NB4 (cell line): Measurements from ENCODE around the gene CREB5.

ENCODE experiments used
- DNase-seq: peaks from one replicate; pipeline ENCODE4 v3.0.0; 2010; ENCODE audit warnings: low read depth
- H3K4me3 ChIP-seq: one replicate; pipeline ENCODE4 v1.5.1; 2011; ENCODE audit warnings: mild to moderate bottlenecking, low read depth, low read length, moderate library complexity
- MYC ChIP-seq: IDR thresholded peaks from 2 replicates; pipeline ENCODE4 v1.6.1; 2011; ENCODE audit warnings: low read depth, low read length
- POLR2A ChIP-seq: IDR thresholded peaks from 2 replicates; pipeline ENCODE4 v1.6.1; 2011; ENCODE audit warnings: mild to moderate bottlenecking; ENCODE audit not compliant: insufficient read length; ENCODE audit errors: extremely low read depth
- TF ChIP-seq, protein P1 (sequence below): IDR thresholded peaks from 2 replicates; pipeline ENCODE4 v1.6.1; 2011; ENCODE audit warnings: low read depth, low read length
- TF ChIP-seq, protein P2 (sequence below): IDR thresholded peaks from one replicate; pipeline ENCODE4 v1.5.1; 2012; ENCODE audit warnings: low read depth, low read length

CREB5 gene

DNA sequence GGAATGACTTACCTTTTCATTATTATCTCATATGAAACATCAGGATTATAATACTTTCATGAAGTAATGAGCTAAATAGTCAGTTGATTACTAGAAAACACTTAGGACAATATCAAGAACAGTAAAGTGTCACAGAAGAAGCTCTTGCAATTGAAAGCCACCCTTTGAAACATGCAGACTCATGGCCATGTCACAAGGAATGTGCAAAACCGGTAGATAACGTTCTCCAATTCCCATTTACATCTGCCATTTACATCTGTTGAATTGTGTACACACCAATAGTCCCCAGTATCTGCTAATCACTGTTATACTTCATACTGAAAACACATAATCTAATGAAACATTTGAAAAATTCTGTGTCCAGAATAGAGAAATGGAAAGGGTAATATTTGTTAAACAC is 237.5 kb downstream of the CREB5 start:
- TF ChIP-seq POLR2A = no peak
- TF ChIP-seq, protein P1, sequence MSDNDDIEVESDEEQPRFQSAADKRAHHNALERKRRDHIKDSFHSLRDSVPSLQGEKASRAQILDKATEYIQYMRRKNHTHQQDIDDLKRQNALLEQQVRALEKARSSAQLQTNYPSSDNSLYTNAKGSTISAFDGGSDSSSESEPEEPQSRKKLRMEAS = no peak
- TF ChIP-seq, protein P2, sequence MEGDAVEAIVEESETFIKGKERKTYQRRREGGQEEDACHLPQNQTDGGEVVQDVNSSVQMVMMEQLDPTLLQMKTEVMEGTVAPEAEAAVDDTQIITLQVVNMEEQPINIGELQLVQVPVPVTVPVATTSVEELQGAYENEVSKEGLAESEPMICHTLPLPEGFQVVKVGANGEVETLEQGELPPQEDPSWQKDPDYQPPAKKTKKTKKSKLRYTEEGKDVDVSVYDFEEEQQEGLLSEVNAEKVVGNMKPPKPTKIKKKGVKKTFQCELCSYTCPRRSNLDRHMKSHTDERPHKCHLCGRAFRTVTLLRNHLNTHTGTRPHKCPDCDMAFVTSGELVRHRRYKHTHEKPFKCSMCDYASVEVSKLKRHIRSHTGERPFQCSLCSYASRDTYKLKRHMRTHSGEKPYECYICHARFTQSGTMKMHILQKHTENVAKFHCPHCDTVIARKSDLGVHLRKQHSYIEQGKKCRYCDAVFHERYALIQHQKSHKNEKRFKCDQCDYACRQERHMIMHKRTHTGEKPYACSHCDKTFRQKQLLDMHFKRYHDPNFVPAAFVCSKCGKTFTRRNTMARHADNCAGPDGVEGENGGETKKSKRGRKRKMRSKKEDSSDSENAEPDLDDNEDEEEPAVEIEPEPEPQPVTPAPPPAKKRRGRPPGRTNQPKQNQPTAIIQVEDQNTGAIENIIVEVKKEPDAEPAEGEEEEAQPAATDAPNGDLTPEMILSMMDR = no peak
- no peak for TF ChIP-seq MYC
- no peak for DNase-seq

DNA sequence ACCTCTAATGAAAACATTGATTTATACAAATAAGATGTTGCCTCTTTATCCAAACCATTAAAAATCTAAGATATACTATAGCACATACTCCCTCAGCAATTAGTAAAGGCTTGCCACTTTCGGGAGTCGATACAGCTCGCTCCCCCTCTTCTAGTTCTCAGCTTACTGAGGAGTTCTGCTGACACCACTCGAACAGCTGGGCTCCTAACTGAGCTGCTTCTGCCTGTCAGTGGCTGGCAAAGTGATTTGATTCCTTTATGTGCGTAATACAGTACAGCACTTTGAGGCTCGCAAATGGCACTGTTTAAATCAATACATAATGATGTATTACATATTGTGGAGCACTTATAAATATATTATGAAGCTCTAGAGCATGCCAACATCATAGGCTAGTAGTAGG is 241.8 kb downstream of the CREB5 start:
- H3K4me3 ChIP-seq = no peak overlapping the region
- no peak for TF ChIP-seq POLR2A
- no peak for TF ChIP-seq MYC
- TF ChIP-seq, protein P2 = no peak
- TF ChIP-seq, protein P1 = no peak
- DNase-seq = no peak

More for the DNA sequence above, 237.5 kb downstream of the CREB5 start:
- H3K4me3 ChIP-seq = no peak overlapping the region

DNA sequence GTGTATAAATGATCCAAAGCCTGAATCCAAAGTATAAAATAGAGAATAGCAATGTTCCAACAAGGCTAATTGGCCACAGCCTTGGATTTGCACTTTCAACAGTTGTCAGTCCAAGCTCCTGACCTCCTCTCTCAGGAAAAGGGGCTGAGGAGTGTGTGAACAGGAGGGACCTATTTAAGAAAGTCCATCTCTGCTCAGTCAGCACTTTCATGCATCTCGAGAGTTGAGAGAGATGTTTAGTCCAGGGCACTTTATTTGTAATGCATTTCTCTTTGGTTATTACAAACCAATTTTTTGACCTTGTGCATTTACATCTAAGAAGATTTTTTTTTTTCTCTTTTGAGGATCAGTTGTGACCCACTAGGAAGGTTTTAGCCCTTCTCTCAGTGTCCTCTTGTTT is 244.2 kb downstream of the CREB5 start:
- no peak overlapping the region for H3K4me3 ChIP-seq
- no peak for DNase-seq
- TF ChIP-seq, protein P2 = no peak
- TF ChIP-seq, protein P1 = no peak
- TF ChIP-seq POLR2A (no peak), MYC (no peak)

DNA sequence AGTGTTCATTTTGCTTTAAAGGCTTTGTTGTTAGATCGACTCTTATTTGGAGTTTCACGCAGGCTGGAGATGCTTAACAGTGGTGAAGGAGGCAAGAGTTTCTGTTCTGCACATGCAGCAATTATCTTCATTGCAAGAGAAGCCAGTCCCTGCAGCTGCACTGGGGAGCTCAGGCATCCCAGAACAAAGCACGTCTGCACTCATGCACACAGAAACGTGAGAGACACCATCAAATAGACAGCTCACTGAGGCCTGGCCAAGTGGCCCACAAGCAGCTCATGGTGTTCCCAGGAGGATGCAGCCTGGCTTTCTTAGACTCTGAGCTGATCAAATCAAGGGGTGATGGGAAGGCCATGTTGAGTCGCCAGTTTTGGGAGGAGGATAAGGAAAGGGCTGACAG is 246.1 kb downstream of the CREB5 start:
- no peak for DNase-seq
- TF ChIP-seq MYC (no peak), POLR2A (no peak)
- TF ChIP-seq, protein P2 = no peak
- TF ChIP-seq, protein P1 = no peak
- no peak overlapping the region for H3K4me3 ChIP-seq

DNA sequence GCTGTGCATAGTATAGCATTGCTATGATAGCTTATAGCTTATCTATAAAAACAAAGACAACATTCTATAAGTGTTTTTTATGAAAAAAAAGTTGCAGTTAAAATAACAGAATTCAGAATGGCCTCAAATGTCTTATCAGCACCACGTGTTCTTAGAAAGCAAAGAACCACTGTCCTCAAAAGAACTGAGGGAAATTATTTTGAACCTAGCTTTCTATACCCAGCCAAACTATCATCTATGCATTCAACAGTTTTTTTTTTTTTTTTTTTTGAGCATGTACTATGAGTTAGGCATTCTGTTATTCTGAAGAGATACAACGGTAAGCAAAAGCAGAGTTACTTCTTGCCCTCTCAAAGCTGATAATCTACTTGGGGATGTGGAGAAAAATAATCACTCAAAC is 247.8 kb downstream of the CREB5 start:
- TF ChIP-seq, protein P2 = no peak
- no peak for TF ChIP-seq MYC
- TF ChIP-seq, protein P1 = no peak
- no peak for TF ChIP-seq POLR2A
- no peak overlapping the region for H3K4me3 ChIP-seq
- no peak for DNase-seq

DNA sequence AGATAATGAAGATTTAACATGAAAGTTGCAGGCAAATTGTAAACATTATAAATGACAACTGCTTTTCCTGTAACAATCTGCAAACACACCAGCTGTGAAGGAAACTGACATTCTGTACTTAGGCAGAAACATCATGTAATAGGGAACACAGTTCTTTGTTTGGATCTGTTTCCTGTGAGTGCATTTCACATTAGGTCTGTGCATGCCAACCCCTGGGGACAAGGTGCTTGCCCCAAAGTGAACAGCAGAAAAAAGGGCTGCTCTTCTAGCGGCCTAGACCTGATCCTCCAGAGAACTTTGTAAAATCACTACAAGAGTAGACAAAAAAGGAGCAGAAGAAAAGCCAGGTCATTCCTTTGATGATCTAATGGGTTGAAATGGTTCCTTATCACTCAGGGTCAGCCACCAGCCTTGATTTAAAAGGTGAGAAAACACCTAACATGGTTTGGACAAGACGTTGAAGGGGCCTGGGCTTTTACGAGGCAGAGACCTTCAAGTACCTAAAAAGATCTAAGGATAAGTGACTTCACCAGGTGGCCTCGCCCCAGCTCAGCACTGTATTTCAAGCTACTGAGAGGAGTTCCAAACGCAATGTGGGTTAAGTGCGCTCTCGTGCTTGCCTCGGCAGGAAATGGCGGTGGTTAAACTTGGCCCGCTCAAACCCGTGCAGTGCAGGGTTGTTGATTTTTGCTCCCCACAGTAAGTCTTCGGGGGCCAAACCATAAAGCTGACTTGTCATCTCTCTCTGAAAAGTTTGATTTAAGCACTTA is 249.7 kb downstream of the CREB5 start:
- TF ChIP-seq MYC (no peak), POLR2A (no peak)
- TF ChIP-seq, protein P1 = no peak
- TF ChIP-seq, protein P2 = no peak
- no peak for DNase-seq

More for the DNA sequence above, 249.7 kb downstream of the CREB5 start:
- no peak overlapping the region for H3K4me3 ChIP-seq
